ENCODE measurements around the gene TDRD12. TPM values are rescaled to one million over a fixed set of nuclear protein-coding genes. Genes with fewer than 3 reads are reported as not detected.

The TDRD12 gene
- total and polyA plus RNA-seq, 2 of the 13 experiments (the other 11 are each of a cell fraction or from before 2014, with no cell fraction given): 0.03 to 0.40 TPM

- TF ChIP-seq ZNF609 (CRISPR knock-in tag; IDR thresholded peaks at IDR 0.05; ENCODE audit: borderline replicate concordance): no peak
- TF ChIP-seq ZNF30 (CRISPR knock-in tag; IDR thresholded peaks at IDR 0.05): peak; percentile 52; the same call in 1 of the 2 replicates
- no peak for TF ChIP-seq ATF4 (CRISPR knock-in tag; IDR thresholded peaks at IDR 0.05)
- TF ChIP-seq, protein P1, sequence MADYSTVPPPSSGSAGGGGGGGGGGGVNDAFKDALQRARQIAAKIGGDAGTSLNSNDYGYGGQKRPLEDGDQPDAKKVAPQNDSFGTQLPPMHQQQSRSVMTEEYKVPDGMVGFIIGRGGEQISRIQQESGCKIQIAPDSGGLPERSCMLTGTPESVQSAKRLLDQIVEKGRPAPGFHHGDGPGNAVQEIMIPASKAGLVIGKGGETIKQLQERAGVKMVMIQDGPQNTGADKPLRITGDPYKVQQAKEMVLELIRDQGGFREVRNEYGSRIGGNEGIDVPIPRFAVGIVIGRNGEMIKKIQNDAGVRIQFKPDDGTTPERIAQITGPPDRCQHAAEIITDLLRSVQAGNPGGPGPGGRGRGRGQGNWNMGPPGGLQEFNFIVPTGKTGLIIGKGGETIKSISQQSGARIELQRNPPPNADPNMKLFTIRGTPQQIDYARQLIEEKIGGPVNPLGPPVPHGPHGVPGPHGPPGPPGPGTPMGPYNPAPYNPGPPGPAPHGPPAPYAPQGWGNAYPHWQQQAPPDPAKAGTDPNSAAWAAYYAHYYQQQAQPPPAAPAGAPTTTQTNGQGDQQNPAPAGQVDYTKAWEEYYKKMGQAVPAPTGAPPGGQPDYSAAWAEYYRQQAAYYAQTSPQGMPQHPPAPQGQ (CRISPR knock-in tag; IDR thresholded peaks at IDR 0.05; ENCODE audit: borderline replicate concordance): no peak
- peak; percentile 88 for TF ChIP-seq DRAP1 (CRISPR knock-in tag; IDR thresholded peaks at IDR 0.05)
- no peak for TF ChIP-seq TP53 (CRISPR knock-in tag; conservative IDR thresholded peaks at IDR 0.05)
- peak; percentile 35; the same call in 1 of the 2 replicates for TF ChIP-seq NFAT5 (CRISPR knock-in tag; IDR thresholded peaks at IDR 0.05)
- TF ChIP-seq RBM39 (IDR thresholded peaks at IDR 0.05; ENCODE audit: low read depth, low read length, poor library complexity, severe bottlenecking): peak; percentile 35
- peak; percentile 22; the same call in 1 of the 2 replicates for TF ChIP-seq GATA4 (IDR thresholded peaks at IDR 0.05; ENCODE audit: borderline replicate concordance, low read depth)
- peak; percentile 63 for TF ChIP-seq SAP130 (CRISPR knock-in tag; IDR thresholded peaks at IDR 0.05; ENCODE audit: low read depth)
- TF ChIP-seq ZNF558 (CRISPR knock-in tag; IDR thresholded peaks at IDR 0.05; ENCODE audit: borderline replicate concordance): peak; percentile 79; the same call in 1 of the 2 replicates
- no peak for TF ChIP-seq ZFP1 (CRISPR knock-in tag; IDR thresholded peaks at IDR 0.05)
- TF ChIP-seq ZNF367 (CRISPR knock-in tag; IDR thresholded peaks at IDR 0.05; ENCODE audit: borderline replicate concordance): no peak
- TF ChIP-seq ZBTB20 (CRISPR knock-in tag; IDR thresholded peaks at IDR 0.05; ENCODE audit: borderline replicate concordance, low read depth): peak; percentile 69; the same call in 1 of the 2 replicates
Observed at GRCh38 chr19:32674931-32675719, 44.4 kb upstream of the TDRD12 start, which contains the start of gene ANKRD27 (continued).

All from HepG2 (cell line).